ENCODE results near the gene OTULINL. TPM values are rescaled to one million over a fixed set of nuclear protein-coding genes. Genes with fewer than 3 reads are reported as not detected.
A peak's percentile ranks its signal among the peaks of the same experiment; 100 is the strongest.
"Not testable (repeated sequence)": the region's sequence is repeated elsewhere in the genome, so short reads cannot be mapped to it uniquely, and the experiment has no call there.

OTULINL gene
- total RNA-seq, result 1.8 TPM
- long read RNA-seq, partial matches to known transcripts, result 0 of 1 reads
- long read RNA-seq, other reads (novel, unspliced or antisense), result 0 of 1 reads

DNA sequence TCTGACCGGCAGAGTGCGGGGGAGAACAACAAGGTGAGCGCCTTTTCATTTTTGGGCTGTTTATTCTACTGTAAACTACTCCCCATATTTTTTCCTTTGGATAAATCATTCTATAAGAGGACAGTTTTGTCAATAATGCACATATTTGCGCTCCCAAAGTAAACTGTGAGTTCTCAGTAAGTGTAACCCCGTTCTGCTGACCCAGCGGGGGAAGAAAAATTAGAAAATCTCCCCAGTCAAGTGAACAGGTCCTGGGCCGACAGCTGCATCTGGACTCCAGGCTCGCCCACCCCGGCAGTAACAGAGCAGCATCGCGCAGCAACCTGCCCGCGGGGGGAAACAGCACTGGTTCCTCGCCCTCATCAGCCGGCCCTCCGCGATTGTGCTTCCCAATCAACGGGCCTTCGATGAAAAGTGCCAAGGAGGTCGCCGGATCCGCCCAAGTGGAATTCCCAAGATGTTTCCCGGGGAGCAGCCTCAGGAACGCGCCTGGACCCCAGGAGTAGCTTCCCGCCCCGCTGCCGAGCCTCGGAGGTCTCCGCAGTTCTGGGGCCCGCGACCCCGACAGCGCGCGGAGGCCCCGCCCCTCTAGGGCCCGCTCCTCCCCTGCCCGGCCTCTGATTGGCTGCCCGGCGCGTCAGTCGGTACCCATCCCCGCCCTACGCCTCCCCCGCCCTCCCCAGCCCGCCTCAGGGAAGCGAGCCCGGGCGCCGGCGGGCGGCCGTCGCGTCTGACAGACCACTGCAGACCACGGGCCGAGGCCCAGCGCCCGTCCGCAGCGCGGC, at the start of gene OTULINL:
OTULINL (plus strand) TSS at position 687 of the 785 bp plus-strand sequence. CDS start 103 bp downstream, outside the sequence.
- DNase-seq (ENCODE audit: low spot score), result peak; percentile 97
- intact Hi-C loops (cut with DNase I), result no loop called here

DNA sequence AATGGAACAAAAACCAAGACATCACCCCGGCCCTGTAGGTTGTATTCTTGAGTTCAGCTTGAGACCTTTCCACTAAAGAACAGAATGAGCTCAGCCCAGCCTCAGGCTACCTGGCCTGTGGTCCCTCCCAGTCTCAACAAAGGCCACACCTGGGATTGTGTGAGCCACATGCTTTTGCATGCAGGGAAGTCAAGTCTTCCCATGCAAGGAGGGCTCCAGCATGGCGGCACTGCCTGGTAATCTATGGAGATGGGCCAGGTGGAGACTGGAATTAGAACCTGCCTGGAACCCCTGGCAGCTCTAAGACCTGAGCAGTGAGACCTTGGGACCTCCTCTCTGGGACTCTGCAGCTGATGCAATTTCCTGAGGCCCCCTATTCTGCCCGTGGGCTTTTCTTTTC, 49.4 kb upstream of the OTULINL start:
- intact Hi-C loops (cut with DNase I), result no loop called here
- DNase-seq (ENCODE audit: low spot score), result no peak

DNA sequence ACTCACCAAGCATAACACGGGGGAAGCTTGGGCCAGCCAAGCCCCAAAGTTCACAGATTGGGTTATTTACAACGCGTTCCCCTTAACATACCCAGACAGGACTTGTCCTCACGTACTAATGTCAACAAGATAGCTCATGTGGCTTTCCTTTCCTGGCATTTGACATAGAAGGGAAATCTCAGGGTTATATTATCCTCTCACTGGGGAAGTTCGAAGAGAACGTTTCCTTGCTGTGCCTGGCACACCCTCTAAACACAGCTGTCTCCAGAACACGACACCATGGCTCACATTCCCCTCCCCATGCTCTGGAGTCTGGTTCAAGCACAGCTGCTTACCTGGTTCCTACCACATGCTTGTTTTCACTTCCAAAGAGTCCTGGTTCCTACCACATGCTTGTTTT, 46.8 kb upstream of the OTULINL start:
- intact Hi-C loops (cut with DNase I), result no loop called here
- no peak for DNase-seq (ENCODE audit: low spot score)

DNA sequence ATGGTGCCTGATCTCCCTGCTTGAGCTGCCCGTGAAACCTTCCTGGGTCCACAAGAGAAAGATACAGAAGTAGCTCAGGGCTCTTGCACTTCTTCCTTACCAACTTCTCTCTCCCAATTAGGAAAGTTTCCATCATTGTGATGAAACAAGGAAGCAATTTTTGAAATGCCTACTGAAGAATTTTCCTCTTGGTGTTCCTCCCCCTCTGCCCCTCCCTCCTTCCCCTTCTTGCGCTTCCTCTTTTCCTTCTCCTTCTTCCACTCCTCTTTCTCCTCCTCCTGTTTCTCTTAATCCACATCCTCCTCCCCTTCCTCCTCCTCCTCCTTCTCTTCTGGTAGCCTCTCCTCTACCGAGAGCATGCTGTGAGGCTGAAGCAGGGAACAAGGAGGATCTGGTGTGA, 36.3 kb upstream of the OTULINL start:
- intact Hi-C loops (cut with DNase I), result no loop called here
- DNase-seq (ENCODE audit: low spot score), result no peak

DNA sequence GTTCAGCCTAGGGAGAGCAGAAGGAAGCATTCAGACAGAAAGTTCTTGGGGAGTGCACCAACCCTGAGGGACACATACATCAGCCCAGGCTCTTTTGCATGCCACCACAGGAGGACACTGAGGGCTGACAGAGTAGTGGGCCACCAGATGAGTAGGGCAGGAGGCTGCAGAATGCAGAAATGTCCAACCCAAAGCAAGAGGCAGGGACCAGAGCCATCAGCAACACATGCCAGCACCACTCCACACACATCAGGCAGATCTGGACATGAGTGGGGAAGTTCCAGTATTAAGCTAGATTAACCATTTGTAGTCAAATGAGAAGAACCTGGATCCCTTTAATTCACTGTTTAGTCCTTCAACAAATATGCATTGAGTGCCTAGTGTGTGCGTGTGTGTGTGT, 35.7 kb upstream of the OTULINL start:
- intact Hi-C loops (cut with DNase I), result no loop called here
- DNase-seq (ENCODE audit: low spot score), result no peak

DNA sequence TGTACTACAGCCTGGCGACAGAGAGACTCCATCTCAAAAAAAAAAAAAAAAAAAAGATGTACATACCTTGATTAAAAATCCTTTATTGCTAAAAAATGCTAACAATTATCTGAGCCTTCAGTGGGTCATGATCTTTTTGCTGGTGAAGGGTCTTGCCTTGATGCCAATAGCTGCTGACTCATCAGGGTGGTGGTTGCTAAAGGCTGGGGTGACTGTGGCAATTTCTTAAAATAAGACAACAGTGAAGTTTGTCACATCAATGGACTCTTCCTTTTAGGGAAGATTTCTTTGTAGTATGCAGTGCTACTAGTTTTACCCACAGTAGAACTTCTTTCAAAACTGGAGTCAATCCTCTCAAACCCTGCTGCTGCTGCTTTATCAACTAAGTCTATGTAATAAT, 33.9 kb upstream of the OTULINL start:
- DNase-seq (ENCODE audit: low spot score), result no peak
- intact Hi-C loops (cut with DNase I), result no loop called here

DNA sequence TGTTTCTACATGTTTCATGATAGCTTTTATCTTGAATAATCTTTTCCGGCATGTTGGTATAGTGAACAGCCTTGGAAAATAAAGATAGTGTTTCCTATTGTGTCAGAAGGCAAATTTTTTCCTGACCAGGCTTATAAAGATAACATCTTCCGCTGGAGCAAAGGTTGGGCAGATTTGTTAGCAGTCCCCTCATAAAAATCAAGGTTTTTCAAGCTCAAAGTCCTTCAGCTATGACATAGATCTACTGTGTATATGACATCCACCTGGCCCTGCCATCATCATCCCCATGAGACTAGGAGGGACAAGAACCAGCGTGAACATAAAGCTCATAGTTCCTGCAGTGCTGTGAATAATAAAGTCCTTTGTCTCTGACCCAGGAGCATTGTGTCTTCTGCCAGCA, 30.4 kb upstream of the OTULINL start:
- no peak for DNase-seq (ENCODE audit: low spot score)
- intact Hi-C loops (cut with DNase I), result no loop called here

DNA sequence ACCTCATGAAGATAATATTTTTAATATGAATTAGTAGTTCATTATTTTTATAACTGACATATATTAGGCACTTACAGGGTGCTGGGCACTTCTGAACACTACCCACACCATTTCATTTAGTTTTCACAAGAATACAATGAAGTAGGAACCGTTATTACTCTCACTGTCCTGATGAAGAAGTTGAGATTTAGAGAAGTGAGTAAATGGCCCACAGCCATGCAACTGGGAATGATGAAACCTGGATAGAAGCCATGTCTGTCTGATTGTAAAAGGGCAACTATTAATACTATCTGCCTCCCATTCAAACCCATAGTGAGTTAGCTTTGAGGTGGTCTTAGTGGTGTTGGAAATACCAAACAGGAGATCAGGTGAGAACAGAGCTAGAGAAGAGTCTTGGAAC, 29.6 kb upstream of the OTULINL start:
- DNase-seq (ENCODE audit: low spot score), result no peak
- intact Hi-C loops (cut with DNase I), result no loop called here

DNA sequence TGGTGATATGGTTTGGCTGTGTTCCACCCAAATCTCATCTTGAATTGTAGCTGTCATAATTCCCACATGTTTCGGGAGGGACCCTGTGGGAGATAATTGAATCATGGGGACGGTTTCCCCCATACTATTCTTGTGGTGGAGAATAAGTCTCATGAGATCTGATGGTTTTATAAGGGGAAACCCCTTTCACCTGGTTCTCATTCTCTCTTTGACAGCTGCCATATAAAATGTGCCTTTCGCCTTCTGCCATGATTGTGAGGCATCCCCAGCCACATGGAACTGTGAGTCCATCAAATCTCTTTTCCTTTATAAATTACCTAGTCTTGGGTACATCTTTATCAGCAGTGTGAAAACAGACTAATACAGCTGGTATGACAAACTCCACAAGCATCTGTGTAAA, 27.3 kb upstream of the OTULINL start:
- intact Hi-C loops (cut with DNase I), result not testable (repeated sequence)

DNA sequence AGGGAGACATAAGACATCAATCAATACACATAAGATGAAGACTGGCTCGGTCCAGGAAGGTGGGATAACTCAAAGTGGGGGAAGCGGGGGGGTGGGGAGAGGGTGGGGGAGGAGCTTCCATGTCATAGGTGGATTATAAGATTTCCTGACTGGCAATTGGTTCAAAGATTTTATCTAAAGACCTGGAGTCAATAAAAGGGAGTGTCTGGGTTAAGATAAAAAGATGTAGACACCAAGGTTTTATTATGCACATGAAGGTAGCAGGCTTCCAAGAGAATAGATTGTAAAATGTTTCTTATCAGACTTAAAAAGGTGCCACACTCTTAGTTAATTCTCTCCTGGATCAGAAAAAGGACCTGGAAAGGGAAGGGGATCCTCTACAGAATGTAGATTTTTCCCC, 25.6 kb upstream of the OTULINL start:
- intact Hi-C loops (cut with DNase I), result no loop called here
- DNase-seq (ENCODE audit: low spot score), result no peak

More for the DNA sequence above, 27.3 kb upstream of the OTULINL start:
- DNase-seq (ENCODE audit: low spot score), result not testable (repeated sequence)

DNA sequence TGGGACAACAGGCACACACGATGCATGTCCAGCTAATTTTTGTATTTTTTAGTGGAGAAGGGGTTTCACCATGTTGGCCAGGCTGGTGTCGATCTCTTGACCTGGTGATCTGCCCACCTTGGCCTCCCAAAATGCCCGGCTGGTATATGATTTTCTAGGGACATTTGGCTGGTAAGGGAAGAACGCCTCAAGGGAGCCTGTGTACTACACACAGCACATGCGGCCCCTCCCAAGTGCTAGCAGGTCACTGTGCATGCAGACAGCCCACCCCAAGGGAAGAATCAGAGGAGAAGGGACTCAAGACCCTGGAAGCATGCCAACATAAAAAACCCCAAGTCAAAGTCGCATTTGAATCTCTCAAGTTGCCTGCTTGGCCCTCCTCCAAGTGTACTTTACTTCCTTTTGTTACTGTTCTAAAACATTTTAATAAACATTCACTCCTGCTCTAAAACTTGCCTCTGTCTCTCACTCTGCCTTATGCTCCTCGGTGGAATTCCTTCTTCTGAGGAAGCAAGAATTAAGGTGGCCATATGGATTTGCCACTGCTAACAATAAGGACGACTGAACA, 24.3 kb upstream of the OTULINL start:
- intact Hi-C loops (cut with DNase I), result no loop called here
- no peak for DNase-seq (ENCODE audit: low spot score)

DNA sequence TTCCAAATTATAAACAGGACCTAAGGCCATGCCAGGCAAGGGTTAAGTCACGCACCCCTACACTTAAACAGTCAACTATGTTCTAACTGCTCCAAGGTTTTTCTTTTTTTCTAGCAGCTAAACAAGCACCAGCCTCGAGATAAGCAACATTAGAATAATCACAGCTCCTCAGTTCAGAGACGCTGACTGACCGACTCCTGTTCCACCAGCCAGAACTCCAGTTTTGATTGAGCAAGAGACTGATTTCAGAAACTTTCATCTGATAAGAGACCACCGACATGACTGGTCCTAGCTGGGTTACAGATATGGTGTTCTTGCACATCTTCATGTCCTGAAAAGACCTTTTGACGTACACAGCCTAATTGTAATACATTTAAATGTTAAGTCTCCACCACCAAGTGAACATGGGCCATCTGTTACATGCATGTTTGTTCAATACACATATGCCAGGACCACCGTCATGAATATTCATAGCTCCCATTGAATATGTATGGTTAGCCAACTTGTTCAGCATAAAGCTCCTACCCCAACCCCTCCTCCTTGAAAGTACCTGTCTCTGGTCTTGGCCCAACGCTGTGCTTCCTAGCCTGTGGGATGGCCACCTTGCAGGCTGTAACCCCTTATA, 23.7 kb upstream of the OTULINL start:
- intact Hi-C loops (cut with DNase I), result no loop called here
- DNase-seq (ENCODE audit: low spot score), result no peak

DNA sequence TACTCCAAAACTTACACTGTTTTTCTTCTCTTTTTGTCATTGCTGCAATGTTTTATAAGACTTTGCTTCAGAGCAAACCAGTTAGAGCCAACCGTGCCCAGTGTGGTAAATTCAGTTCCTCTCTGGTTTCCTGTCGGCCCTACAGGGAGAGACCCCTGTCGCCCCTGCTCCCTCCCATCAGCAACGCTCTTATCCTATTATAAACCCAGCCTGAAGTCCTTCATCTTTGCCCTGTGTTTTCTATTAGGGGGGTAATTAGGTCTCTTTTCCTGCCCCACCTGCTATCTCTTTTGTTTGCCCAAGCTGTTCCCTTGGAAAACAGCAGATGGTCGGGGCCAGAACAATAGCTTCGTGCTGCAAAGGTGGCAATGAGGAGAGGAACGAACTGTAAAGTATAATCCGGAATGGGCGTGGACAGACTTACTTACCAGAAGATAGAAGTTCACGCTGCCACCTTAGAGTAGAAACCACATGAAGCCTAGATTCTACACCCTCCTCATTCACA, 21.4 kb upstream of the OTULINL start:
- DNase-seq (ENCODE audit: low spot score), result no peak
- intact Hi-C loops (cut with DNase I), result no loop called here

DNA sequence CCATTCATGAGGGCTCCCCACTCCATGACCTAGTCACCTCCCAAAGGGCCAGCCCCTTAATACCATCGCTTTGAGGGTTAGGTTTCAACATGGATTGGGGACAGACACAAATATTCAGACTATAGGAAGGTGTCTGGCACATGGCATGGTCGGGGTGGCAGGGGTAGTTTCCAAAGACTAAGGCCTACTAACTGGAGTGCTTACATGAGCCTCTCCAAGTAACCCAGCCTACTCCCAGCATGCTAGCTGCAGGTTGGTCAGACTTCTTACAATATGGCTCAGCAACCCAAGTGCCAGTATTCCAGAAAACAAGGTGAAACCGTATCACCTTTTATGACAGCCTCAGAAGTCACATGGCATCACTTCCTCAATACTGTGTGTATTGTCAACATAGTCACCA, 19.9 kb upstream of the OTULINL start:
- intact Hi-C loops (cut with DNase I), result no loop called here
- no peak for DNase-seq (ENCODE audit: low spot score)

DNA sequence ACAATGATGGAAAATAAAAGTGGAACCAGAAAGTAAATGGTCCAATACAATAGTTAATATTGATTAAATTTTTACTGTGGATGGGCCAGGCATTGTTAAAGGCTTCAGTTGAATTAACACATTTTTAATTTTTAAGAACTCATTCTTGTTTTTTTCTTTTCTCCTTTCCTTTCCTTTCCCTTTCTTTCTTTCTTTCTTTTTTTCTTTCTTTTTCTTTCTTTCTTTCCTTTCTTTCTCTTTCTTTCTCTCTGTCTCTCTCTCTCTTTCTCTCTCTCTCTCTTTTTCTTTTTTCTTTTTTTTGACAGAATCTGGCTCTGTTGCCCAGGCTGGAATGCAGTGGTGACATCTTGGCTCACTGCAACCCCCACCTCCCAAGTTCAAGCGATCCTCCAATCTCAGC, 13.3 kb upstream of the OTULINL start:
- DNase-seq (ENCODE audit: low spot score), result no peak
- intact Hi-C loops (cut with DNase I), result no loop called here

DNA sequence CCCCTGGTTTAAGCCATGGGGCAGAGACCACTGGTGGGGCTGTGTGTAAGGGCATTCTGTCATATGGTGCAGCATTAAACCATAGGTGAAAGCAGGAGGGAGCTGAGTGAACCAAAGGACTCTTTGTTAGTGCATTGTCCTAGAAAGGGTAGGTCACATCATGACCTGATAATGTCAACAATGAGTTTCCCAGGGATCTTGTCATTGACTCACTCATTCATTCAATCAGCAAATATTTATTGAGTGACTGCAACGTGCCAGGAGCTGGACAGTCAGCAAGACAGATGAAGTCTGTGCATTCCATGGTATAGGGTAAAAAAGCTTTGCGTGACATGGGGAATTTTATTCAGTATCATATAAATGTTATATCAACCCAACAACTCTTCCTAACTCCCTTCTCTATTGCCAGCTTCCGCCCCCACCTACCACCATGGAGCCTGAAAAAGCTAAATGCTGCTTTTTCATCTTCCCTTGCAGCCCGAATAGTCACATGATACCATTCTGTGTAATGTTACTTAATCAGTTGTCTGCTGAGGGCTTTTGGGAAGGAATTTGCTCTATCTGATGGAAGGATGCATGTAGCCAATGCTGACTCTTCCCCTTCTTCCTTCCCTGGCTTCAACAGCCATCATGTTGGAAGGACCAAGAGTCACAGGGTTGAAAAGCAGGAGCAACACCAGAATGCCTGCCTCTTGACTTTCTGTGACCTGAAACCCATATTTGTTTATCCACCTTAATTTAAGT, 11.5 kb upstream of the OTULINL start:
- DNase-seq (ENCODE audit: low spot score), result no peak
- intact Hi-C loops (cut with DNase I), result no loop called here

DNA sequence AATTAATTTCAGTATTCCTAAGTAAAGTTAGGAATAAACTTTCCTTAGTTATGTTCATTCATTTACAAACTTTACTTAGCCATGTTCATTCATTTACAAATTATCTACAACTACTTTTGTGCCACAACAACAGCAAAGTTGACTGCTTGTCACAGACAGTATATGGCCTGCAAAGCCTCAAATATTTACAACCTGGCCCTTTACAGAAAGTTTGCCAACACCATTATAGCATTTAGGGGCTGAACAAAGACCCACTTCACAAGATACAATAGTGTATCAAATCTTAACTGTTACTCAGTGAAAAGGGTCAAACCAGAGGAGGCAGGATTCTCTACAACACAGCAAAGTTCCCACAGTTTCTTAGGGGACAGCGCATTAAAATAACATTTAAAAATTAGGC, 9.7 kb upstream of the OTULINL start:
- DNase-seq (ENCODE audit: low spot score), result no peak
- intact Hi-C loops (cut with DNase I), result no loop called here

DNA sequence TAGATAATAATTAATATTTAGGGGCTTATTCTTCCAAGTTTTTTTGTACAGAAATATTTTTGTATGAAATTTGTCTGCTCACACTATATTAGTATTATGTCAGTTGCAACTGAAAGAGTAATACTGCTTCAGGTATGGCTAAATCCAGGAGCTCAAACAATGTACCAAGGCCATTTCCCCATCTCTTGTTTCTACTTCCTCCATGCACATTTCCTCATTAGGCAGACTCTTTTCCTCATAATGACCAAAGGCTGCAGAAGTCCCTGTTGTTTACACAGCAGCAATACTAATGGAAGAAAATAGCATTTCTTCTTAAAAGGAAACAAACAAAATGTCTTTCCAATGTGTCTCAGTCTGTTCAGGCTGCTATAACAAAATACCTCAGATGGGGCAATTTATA, 9.2 kb upstream of the OTULINL start:
- DNase-seq (ENCODE audit: low spot score), result no peak
- intact Hi-C loops (cut with DNase I), result no loop called here

DNA sequence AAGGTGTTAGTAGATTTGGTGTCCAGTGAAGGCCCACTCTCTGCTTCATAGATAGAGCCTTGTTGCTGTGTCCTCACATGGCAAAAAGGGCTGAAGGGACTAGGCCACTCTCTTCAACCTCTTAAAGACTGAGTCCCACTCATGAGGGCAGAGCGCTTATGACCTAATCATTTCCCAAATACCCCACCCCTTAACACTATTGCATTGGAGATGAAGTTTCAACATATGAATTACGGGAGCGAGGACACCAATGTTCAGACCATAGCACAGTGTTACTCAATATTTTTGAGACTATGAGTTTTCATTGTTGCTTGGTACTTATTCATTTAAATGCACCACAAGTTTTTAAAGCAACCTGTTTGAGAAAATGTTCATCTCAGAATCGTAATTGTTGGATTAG, 8.8 kb upstream of the OTULINL start:
- intact Hi-C loops (cut with DNase I), result no loop called here
- DNase-seq (ENCODE audit: low spot score), result no peak

DNA sequence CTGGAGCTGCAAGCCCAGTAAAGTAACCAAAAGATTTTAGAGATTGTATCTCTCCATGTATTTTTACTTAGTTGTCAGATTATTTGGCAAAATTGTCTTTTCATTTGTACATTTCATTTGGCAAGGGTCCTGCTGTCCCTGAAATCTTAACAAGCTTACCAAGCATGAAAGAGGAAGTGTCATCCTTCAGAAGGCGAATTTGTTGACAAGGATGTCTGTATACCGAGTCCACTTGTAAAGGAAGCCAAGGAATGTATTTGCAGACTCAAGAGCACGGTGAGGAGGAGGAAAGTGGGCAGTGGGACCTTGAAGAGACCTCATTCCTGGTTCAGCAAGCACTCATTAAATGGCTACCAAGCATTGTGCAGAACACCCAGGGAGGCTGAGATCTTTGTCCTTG, 7.5 kb upstream of the OTULINL start:
- intact Hi-C loops (cut with DNase I), result no loop called here
- no peak for DNase-seq (ENCODE audit: low spot score)
